Bronchial epithelial cell (primary cell): ENCODE results near the gene TUBA3E. TPM values are rescaled to one million over a fixed set of nuclear protein-coding genes. Genes with fewer than 3 reads are reported as not detected.
"Not testable (repeated sequence)": the region's sequence is repeated elsewhere in the genome, so short reads cannot be mapped to it uniquely, and the experiment has no call there.

Experiments
- DNase-seq: peaks from one replicate; pipeline ENCODE4 v3.0.0-alpha.2; 2010; ENCODE audit warnings: low read depth
- FAIRE-seq: peaks from 2 replicates; lab custom pipeline; 2011; peaks lifted over from hg19 to GRCh38; lab: Jason Lieb, UNC
- H3K27me3 ChIP-seq: 2 replicates; pipeline ENCODE4 v1.5.1; 2011; ENCODE audit warnings: low read length; ENCODE audit not compliant: control insufficient read depth, insufficient read depth
- H3K36me3 ChIP-seq: 2 replicates; pipeline ENCODE4 v1.5.1; 2011; ENCODE audit warnings: low read length; ENCODE audit not compliant: control insufficient read depth, insufficient read depth
- H3K4me3 ChIP-seq: 2 replicates; pipeline ENCODE4 v1.5.1; 2011; ENCODE audit warnings: mild to moderate bottlenecking, low read depth, low read length, control low read depth
- total RNA-seq: library from RNA; depleted of rRNA; stranded (reverse); fragments of >200 nt; gene quantifications from 2 replicates; pipeline ENCODE4 v1.2.1, GENCODE V29; 2014
- TF ChIP-seq, protein P1 (sequence below): IDR thresholded peaks from 2 replicates; pipeline ENCODE4 v1.5.1; 2011; ENCODE audit warnings: mild to moderate bottlenecking, moderate library complexity, low read length, control low read depth, inconsistent platforms; ENCODE audit not compliant: insufficient read depth, severe bottlenecking

The TUBA3E gene
- total RNA-seq, 1 donor from 2014 or later: not detected

GRCh38 chr2:130156624-130157004, 41.6 kb downstream of the TUBA3E start:
- DNase-seq (no peak), FAIRE-seq (no peak)
- TF ChIP-seq, protein P1, sequence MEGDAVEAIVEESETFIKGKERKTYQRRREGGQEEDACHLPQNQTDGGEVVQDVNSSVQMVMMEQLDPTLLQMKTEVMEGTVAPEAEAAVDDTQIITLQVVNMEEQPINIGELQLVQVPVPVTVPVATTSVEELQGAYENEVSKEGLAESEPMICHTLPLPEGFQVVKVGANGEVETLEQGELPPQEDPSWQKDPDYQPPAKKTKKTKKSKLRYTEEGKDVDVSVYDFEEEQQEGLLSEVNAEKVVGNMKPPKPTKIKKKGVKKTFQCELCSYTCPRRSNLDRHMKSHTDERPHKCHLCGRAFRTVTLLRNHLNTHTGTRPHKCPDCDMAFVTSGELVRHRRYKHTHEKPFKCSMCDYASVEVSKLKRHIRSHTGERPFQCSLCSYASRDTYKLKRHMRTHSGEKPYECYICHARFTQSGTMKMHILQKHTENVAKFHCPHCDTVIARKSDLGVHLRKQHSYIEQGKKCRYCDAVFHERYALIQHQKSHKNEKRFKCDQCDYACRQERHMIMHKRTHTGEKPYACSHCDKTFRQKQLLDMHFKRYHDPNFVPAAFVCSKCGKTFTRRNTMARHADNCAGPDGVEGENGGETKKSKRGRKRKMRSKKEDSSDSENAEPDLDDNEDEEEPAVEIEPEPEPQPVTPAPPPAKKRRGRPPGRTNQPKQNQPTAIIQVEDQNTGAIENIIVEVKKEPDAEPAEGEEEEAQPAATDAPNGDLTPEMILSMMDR: no peak
- Histone ChIP-seq H3K27me3 (no peaks in the 10 kb centered on the region), H3K4me3 (no peak overlapping the region), H3K36me3 (peaks cover 4% of the 10 kb centered on the region)

DNA sequence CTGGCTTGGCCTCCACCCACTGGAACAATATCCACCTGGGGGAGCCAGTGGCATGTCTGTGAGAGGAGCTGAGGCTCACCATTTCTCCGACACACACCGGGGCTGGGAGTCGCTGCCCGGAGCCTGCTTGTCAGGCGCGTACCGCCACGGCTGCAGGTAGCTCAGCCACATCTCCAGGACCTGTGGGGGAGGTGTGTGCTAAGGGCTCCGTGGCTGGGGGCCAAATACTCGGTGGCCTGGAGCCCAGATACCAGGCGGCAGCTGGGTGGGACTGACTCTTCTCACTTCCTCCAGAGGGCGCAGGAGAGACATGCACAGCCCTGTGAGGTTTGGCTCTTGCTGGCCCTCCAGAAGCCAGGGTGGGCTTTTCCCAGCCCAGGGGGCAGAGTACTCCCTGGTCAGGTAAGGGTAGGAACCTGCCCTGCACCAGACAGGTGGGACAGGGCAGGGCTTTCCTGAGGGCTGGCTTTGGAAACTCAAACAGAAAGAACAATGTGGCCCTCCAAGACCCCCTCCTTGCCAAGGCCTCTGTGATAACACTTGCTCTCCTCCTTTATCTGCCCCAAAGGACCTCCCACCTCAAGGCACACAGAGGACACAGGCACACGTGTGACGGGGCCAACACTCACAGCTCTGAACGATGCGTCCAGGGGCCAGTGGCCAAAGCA, 42.1 kb downstream of the TUBA3E start:
- FAIRE-seq (peak; percentile 96), DNase-seq (peak; percentile 19)
- TF ChIP-seq, protein P1: peak; percentile 73
- H3K36me3 ChIP-seq, H3K27me3 ChIP-seq, H3K4me3 ChIP-seq: not testable (repeated sequence)

DNA sequence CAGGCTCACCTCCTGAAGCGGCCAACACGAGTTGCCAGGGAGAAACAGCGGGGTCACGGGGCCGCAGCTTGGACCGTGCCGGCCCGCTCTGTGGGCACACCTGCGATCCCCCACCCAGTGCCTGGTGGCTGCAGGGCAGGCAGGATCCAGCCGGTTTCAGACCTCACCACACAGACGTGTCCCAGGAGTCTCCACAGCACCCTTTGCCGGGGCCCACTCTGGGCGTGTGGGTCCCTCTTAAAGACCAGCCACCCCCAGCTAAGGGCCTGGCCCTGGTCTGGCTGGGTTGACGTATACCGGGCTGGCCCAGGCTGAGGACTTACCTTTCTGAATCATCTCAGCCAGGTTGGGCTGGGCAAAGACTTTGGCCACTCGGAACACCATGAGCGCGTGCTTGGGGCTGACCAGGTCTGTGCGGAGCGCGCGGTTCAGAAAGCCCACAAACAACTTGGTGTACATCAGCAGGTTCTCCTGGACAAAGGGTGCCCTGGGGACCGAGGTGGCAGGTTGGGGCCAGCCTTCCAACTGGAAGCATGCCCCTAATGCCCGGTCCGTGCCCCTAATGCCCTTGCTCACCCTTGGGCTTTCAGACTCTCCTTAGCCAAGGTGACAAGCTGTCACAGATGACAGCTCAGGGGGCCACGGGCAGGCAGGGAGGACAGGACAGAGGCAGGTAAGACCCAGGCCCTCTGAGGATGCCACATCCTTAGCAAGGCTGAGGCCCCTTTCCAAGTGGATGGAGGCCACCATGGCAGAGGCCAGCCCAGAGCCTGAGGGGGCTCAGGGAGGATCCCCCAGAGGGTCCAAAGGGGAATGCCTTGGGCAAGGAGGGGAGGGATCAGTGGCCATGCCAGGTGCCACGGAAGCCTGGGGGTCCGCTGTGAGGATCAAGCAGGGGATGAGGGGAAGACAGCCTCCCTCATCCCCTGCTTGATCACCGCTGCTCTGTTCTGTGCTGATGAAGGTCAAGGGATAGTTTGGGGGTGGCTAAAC, 43.2 kb downstream of the TUBA3E start:
- TF ChIP-seq, protein P1: no peak
- FAIRE-seq (no peak), DNase-seq (no peak)
- peaks cover 4% of the 10 kb centered on the region for H3K36me3 ChIP-seq
- H3K4me3 ChIP-seq: no peak overlapping the region
- H3K27me3 ChIP-seq: no peaks in the 10 kb centered on the region

- peak; percentile 95 for FAIRE-seq
- not testable (repeated sequence) for DNase-seq, H3K36me3 ChIP-seq, H3K4me3 ChIP-seq, H3K27me3 ChIP-seq
These were observed 43.8 kb downstream of the TUBA3E start for GRCh38 chr2:130154423-130154770.

- H3K27me3 ChIP-seq, FAIRE-seq, H3K36me3 ChIP-seq, H3K4me3 ChIP-seq, DNase-seq: not testable (repeated sequence)
These were observed 44.4 kb downstream of the TUBA3E start for GRCh38 chr2:130153721-130154422.

- TF ChIP-seq, protein P1: no peak
- Histone ChIP-seq H3K4me3 (no peak overlapping the region), H3K36me3 (peaks cover 4% of the 10 kb centered on the region), H3K27me3 (no peaks in the 10 kb centered on the region)
- DNase-seq (no peak), FAIRE-seq (no peak)
These were observed 45.2 kb downstream of the TUBA3E start for GRCh38 chr2:130152816-130153595.

- not testable (repeated sequence) for H3K36me3 ChIP-seq, H3K4me3 ChIP-seq, DNase-seq, FAIRE-seq, H3K27me3 ChIP-seq
These were observed 46.0 kb downstream of the TUBA3E start for GRCh38 chr2:130152136-130152815.

DNA sequence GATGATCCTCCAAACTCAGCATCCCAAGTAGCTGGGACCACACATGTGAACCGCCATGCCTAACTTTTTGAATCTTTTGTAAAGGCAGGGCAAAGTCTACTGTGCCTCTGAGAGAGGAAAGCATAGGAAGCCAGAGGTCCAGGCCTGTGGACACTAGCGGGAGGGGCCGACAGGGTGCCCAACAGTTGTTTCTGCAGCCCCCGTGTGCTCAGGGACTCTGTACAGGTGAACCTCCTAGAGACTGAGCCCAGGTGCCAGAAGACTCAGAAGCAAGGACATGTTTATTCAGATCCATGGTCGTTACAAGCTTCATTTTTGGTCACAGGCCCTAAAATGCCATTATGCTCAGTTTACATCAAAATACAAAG, 47.1 kb downstream of the TUBA3E start:
- H3K36me3 ChIP-seq, DNase-seq, H3K4me3 ChIP-seq, H3K27me3 ChIP-seq: not testable (repeated sequence)
- FAIRE-seq: peak; percentile 18
